NAMALWA (cell line): Measurements from ENCODE around the gene VHLL.

ENCODE experiments used
- DNase-seq: peaks from one replicate; pipeline ENCODE4 v3.0.0-alpha.2; 2015; ENCODE audit warnings: low spot score

VHLL gene

DNA sequence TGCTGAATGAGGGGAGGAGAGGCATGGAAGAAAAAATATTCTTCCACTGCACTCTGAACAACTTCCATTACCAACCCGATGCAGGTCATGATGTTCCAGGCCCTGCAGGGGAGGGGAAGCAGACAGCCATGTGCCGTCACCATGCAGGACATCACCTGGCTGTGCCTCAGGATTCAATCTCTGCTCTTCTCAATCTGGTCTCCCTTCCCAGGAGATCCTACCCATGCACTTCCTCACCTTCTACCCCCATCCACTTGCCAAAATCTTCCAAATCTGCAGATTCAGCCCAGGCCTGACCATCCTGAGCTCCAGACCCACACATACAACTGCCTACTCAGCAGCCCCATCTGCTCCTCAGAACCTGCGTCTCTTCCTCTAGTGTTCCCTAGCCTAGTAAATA is 45.5 kb downstream of the VHLL start:
- DNase-seq: no peak

DNA sequence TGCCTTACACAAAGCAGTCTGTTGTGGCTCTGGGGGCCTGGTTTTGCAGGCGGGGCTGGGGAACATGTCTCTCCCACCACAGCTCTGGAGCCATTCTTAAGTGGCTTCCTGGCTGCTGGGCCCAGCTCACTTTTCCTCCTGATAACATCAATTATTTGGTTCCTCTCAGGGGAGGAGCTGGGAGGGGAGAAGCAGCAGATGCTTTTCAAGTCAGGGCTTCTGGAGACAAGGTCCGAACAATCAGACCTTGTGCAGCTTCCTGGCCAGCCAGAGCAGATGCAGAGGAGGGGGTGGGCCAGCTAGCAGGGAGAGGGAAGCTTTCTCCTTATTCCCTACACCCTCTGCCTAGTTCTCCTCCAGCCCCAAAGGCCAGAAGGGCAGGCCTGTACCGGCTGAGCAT is 47.6 kb downstream of the VHLL start:
- no peak for DNase-seq

DNA sequence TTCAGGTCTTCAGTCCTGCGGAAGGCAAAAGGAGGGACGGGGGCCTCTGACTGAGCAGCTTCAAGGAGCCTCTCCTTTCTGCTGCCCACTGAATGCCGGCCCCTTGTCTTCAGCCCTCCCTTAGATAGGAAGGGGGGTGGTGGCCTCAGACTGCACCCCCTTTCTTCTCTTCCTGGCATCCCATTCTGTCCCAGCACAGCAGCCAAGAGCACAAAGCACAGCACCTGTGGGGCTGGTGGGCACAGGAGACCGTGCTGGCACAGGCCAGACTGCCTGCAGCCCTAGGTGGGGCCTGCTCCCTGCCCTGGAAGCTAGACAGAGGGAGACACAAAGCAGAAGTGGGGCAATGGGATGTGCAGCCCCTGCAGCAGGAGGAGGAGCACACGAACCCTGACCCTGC is 49.5 kb downstream of the VHLL start:
- no peak for DNase-seq
